HG02763 (cell line): ENCODE measurements around the gene RFK.
"Not testable (repeated sequence)": the region's sequence is repeated elsewhere in the genome, so short reads cannot be mapped to it uniquely, and the experiment has no call there.

Source experiments
- ATAC-seq: cut with Tn5 transposase; IDR thresholded peaks from one replicate; pipeline ENCODE4 v1.9.1; 2021; ENCODE audit warnings: mild to moderate bottlenecking, moderate library complexity; ENCODE audit not compliant: unreplicated experiment

RFK gene

DNA sequence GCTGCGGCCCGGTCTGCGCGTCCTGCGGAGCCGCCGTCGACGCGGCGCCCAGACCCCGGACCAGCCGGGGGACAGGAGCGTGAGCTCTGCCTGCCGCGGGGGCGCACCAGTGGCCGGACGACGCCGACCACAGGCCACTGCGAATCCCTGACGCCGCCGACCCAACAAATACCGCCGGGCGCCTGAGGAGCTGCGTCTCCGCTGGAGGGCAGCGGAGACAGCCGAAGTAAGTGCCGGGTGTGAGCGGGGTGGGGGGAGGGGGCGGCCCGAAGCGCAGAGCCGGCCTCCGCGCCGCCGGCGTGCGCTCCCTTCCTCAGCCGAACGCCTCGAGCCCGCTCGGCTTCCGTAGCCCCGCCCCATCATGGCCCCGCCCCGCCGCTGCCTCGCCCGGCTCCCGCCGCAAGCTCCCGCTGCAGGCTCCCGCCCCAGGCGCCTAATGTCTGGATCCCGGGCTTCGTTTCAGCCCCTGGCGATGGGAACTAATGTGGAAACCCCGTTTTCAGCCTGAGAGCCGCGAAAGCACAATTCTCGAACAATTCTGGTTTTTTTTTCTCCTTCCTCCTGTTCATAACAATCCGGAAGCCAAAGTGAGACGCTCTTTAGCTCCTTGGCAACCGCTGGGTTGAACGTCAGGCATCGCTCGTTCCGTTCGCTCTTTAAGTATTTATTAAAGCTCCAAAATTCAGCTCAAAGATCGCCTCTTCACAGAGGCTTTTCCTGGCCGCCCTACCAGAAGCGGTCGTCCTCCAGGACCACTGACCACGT is at the start of gene RFK:
Gene RFK, minus strand, starts transcription at position 232 of the 765 bp plus-strand sequence. CDS start 255 bp downstream, outside the sequence.
- ATAC-seq: peak; percentile 63

DNA sequence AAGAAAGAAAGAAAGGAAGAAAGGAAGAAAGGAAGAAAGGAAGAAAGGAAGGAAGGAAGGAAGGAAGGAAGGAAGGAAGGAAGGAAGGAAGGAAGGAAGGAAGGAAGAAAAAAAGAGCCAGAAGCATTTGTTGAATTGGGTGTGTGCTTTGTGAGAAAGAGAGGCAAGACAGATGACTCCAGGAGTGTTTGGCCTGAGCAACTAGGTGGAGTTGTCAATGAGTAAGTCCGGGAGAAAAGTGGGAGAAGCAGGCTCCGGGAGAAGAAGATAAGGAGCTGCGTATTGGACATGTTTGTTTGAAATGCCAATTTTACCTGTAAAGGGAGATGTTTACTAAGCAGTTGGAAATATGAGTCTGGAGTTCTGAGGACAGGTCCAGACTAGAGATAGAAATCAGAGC is 49.7 kb upstream of the RFK start:
- ATAC-seq: no peak

DNA sequence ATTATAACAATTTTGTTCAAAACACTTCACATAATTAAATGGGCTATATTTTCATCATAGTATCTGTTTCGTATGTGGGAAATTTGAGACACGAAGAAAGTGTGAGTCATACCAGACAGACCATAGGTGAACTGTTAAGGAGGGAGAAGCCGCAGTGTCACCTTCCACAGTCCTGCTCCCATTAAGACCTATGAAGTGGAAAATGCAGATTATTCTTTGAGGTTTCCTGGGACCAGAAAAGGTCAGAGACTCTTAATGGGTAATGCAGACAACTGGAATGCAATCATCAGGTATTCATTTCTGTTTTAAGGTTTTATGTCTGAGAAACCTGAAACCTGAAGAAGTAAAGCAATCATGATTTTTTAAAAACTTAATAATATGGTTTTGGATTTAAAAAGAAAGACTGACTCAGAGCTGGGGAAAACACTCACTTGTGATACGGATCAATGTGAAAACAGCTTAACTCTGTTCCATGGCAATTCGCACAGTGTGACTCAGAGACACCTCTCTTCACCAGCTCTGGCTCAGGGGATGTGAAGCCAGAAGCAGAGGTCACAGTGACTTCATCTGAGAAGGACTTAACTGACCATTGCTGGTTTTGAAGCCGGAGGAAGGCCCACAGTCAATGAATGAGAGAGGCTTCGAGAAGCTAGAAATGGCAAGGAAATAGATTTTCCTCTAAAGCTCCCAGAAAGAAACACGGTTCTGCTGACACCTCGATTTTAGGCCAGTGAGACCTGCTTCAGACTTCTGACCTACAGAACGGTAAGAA is 47.5 kb upstream of the RFK start:
- no peak for ATAC-seq

DNA sequence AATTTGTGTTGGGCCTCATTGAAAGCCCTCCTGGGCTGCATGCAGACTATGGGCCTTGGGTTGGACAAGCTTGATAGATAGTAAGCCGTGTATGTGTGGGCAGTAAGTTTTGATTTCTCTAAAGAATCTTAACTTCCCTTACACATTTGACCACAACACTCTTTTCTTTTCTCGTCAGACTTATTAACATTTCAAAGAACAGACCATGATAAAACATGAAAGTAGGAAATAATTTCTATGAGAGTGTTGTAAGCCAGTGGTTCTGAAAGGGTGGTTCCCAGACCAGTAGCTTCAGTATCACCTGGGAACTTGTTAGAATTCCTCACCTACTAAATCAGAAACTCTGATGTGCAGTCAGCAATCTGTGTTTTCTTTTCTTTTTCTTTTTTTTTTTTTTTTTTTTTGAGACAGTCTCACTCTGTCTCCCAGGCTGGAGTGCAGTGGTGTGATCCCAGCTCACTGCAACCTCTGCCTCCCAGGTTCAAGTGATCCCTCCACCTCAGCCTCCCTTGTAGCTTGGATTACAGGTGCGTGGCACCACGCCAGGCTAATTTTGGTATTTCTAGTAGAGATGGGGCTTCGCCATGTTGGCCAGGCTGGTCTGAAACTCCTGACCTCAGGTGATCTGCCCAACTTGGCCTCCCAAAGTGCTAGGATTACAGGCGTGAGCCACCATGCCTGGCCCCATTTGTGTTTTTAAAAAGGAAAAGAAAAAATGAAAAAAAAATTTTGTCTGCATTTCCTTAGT is 44.8 kb upstream of the RFK start:
- ATAC-seq: peak; percentile 75

DNA sequence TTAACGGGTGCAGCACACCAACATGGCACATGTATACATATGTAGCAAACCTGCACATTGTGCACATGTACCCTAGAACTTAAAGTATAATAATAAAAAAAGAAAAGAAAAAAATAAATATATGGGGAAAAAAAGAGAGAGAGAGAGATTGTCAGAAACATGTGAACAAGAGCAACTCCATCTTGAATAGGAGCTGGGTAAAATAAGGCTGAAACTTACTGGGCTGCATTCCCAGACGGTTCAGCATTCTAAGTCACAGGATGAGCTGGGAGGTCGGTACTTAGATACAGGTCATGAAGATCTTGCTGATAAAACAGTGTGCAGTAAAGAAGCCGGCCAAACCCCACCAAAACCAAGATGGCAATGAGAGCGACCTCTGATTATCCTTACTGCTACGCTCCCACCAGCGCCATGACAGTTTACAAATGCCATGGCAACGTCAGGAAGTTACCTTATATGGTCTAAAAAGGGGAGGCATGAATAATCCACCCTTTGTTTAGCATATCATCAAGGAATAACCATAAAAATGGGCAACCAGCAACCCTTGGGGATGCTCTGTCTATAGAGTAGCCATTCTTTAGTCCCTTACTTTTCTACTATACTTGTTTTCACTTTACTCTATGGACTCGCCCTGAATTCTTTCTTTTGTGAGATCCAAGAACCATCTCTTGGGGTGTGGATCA is 42.9 kb upstream of the RFK start:
- not testable (repeated sequence) for ATAC-seq

DNA sequence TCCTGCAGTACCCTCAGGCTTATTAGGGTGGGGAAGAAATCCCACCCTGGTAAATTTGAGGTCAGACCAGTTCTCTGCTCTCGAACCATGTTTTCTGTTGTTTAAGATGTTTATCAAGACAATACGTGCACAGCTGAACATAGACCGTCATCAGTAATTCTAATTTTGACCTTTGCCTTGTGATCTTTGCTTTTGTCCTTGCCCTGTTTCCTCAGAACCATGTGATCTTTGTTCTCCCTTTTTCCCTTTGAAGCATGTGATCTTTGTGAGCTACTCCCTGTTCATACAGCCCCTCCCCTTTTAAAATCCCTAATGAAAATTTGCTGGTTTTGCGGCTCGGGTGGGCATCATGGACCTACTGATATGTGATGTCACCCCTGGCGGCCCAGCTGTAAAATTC is 40.7 kb upstream of the RFK start:
- not testable (repeated sequence) for ATAC-seq

DNA sequence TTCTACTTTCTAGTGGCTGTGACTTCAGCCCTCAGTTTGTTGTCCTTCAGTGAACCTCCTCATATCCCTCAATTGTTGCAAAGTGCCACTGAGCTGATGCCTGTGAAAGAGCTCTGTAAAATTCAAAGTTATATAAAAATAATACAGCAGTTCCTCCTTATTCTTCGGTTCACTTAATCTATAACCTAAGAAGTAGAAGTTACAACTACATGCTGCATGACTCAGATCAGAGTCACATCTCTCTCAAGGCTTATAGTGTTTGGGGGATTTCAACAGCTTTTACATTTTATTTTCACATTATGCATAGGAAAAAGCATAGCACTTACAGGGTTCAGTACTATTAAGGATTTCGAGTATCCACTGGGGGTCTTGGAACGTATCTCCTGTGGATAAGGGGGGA is 39.6 kb upstream of the RFK start:
- no peak for ATAC-seq

DNA sequence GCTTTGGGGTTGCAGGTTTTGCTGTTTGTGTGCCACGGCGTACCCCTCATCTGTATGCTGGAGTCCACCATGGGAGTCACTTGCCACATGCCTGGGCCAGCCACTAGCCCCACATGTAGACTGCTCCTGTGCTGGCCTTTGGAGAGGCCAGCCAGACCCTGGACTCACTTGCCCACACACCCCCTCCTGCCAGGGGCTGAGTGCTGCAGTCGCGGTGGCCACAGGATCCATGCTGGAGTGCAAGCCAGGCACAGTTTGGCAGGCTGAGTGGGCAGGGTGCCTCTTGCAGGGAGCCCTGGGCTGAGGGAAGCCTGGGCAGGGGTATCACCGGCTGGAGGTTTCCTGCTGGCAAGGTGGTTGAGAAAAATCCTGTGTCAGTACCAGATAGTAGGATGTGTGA is 39.2 kb upstream of the RFK start:
- no peak for ATAC-seq

DNA sequence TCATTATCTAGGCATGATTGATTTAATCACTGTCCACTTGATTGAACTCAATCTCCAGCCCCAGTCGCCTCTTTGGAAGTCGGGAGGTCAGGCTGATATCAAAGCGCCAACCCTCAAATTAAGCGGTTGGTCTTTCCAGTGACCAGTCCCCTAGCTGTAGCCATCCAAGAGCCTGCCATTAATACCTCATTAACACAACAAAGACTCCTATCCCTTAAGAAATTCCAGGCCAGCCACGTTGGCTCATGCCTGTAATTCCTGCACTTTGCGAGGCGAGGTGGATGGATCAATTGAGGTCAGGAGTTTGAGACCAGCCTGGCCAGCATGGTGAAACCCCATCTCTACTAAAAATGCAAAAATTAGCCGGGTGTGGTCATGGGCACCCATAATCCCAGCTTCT is 37.4 kb upstream of the RFK start:
- no peak for ATAC-seq

DNA sequence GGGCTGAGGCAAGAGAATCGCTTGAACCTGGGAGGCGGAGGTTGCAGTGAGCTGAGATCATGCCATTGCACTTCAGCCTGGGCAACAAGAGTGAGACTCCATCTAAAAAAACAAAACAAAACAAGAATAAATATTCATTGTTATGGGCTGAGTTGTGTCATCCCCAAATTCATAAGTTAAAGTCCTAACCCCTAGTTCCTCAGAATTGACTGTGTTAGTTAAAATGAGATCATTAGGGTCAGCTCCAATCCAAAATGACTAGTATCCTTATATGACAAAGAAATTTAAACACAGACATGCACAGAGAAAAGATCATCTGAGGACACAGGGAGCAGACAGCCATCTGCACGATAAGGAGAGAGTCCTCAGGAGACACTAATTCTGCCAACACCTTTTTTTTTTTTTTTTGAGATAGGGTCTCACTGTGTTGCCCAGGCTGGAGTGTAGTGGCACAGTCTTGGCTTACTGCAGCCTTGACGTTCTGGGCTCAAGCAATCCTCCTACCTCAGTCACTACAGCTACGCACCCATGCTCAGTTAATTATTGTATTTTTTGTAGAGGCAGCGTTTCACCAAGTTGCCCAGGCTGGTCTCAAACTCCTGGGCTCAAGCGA is 32.7 kb upstream of the RFK start:
- no peak for ATAC-seq

DNA sequence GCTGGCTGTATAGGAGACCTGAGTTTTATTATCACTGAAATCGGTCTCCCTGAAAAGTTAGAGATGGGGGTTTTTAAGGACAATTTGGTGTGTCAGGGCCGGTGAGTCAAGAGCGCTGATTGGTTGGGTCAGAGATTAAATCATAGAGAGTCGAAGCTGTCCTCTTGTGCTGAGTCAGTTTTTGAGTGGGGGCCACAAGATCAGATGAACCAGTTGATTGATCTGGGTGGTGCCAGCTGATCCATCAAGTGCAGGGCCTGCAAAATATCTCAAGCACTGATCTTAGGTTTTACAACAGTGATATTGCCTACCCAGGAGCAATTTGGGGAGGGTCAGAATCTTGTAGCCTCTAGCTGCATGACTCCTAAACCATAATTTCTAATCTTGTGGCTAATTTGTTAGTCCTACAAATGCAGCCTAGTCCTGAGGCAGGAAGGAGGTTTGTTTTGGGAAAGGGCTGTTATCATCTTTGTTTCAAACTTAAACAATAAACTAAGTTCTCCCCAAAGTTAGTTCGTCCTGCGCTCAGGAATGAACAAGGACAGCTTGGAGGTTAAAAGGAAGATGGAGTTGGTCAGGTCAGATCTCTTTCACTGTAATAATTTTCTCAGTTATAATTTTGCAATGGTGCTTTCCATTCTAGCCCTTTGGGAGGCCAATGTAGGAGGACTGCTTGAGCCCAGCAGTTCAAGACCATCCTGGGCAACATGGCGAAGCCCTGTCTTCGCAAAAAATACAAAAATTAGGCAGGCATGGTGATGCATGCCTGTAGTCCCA is 31.6 kb upstream of the RFK start:
- ATAC-seq: no peak

DNA sequence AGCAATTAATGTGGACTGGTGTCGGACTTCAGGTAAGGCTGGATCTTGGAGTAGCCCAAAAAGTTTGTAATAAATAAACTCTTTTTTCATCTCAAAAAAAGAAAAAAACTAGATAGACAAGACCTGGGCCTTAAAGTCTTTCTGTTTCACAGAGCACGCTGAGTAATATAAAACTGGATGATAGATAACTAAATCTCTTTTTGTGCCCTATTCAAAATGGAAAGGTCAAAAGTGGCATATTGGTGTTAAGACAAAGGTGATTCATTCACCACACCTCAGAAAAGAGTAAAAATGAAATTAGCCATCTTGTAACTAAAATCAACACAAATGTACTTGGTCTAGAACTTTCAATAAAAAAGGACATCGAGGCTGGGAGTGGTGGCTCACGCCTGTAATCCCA is 30.3 kb upstream of the RFK start:
- ATAC-seq: no peak

DNA sequence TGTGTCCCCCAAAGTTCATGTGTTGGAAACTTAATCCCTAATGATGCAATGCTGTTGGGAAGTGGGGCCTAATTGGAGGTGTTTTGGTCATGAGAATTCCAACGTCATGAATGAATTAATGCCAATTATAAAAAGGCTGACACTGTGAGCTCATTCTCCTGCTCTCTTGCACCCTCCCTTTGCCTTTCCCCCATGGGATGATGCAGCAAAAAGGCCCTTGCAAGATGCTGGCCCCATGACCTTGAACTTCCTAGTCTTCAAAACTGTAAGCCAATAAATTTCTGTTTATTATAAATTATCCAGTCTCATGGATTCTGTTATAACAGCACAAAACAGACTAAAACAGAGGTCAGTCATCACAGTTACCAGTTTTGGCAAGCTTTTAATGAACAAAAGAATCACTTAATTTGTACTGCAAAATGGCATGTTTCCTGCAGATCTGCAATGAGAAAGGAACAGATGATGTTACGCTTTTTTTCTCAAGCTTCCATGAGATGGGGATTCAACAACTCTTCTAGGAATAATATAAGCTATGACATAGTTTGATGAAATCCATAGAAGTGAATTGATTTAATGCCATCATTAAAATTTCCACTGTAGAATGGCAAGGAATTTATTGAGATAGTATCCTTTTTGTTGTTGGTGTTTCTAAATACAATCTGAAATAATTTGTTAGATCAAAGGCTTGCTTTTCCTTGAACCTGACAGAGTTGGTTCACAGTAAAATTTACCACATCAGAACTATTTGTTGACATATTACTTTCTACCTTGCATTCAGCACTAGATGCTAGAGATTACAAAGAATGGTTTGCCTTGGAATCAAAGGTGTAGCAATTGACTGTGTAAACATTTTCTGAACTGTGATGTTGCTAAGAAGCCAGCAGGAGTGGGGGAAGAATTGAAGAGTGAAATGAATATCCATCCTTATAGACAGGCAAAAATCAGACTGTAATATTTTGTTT is 29.3 kb upstream of the RFK start:
- no peak for ATAC-seq

DNA sequence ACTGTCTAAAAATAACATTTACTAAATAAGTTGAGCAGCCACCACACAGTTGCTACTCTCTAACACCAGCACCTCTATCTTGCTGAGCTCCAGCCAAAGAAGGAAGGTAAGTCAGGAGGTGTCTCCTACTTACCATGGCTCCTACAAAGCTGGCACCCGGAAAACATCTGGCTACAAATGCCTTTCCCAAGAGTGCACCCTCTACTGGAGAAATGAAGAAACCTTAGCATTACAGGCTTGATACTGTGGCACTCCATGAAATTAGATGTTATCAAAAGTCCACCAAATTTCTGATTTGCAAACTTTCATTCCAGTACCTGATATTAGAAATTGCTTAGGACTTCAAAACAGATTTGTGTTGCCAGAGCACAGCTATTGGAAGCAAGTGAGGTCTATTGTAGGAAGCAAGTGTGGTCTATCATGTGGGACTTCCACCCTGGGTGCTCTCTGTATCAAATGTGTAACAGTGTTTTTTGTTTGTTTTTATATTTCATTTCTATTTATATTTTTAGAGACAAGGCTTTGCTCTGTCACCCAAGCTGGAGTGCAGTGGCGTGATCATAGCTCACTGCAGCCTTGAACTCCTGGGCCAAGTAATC is 25.7 kb upstream of the RFK start:
- ATAC-seq: no peak

DNA sequence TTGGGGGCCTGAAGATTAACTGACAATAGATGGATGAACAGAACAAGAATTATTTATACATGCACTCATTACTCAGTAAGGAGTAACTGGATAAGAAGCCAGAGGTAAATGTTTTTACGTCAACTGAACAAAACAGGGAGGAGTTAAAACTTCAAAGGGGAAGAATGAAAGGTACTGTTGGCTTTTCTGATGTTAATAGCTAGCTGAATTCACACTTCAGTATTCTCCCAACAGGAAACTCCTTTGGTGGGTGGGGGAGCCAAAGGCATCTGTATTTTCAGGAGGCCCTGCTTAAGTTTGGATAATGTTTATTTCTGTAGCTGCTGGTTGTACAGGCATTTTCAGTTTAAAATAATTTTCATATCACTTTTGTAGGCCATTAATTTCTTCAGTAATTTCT is 23.2 kb upstream of the RFK start:
- ATAC-seq: no peak

DNA sequence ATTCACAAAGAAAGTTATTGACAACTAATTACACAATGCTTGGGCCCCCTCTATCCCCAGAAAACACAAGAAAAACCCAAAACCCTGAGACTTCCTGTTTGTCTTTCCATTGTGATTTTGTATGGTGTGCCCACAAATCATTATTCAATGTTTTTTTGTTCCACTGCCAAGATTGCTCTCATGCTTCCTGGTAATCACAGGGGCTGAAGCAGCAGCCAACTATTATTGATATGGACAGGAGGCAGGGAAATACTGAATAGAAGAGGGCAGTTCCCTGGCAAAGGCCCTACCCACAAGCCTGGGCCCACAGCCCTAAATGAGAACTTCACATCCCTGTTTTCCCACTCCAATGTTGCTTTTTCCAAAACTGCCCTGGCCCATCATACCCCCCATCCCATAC is 21.5 kb upstream of the RFK start:
- ATAC-seq: no peak

DNA sequence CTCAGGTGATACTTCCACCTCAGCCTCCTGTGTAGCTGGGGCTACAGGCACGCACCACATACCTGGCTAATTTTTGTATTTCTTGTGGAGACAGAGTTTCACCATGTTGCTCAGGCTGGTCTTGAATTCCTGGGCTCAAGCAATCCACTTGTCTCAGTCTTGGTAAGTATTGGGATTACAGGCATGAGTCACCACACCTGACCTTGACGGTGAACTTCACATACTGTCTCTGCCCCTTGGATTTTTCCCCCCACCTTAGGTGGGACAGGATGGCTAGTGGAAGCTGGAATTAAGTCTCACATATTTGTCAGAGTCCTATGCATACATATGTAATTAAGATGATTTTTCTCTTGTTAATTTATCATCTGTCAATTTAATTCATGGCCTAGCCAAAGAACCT is 20.9 kb upstream of the RFK start:
- ATAC-seq: no peak

DNA sequence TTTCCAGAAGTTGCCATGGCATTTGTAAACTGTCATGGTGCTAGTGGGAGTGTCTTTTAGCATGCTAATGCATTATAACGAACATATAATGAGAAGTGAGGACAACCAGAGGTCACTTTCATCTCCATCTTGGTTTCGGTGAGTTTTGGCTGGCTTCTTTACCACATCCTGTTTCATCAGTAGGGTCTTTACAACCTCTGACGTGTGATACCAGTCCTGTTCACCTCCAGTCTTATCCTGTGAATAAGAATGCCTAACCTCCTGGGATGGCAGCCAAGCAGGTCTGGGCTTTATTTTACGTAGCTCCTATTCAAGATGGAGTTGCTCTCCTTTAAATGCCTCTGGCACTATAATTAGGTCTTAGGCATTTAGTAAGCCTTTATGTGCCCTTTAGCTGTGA is 20.4 kb upstream of the RFK start:
- ATAC-seq: no peak
